ENCODE measurements around the gene FMNL3.

FMNL3 gene

DNA sequence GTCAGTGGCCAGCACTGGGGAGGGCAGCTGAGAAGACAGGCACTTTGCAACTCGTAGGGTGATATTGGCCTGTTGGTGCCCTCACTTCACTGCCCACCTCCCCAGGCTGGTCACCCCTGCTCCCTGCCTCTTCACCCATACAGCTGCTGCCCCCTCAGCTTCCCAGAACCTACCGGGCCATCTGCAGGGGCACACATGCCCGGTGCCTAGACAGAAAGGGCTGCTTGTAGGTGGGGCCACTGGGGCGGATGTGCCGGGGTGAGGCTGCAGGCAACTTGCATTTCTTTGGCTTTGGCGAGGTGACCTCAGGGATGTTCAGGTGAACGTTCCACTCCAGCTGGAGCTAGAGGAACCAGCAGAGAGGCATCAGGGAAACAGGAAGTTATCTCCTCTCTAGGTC lies 118.9 kb downstream of the FMNL3 start:
- DNase-seq, result no peak

DNA sequence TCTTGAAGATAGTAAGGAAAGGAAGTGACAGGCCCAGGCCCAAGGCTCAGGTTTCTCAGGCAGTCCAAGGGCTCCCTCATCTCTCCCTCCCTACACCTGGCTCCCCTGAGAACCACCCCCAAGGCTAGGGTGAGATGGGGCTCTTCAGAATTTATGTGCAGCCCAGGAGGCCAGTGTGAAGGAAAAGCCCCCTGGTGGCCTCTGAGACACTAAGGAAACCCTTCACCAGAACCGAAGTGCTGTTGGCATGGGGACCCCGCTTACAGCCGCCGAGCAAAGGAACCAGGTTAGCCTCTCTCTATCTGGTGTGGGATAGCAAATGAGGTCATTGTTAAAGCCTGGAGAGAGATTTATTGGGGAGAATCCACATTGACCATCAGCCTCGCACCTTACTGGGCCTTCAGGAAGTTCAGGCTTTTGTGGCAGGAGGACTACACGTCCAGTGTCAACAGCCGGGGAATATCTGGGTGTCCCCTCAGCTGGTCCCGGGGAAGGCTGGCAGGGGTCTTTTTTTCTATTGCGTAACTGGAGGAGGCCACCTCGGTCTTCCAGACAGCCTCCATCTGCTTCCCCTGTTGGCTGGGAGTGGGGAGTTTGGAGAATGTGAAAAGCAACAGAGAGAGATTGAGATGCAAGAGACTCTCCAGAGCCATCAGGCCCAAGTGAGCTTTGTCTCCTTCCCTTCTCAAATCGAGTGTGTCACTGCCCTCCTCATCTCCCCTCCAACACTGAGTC lies 119.9 kb downstream of the FMNL3 start:
- no peak for DNase-seq

All from activated CD4-positive, alpha-beta T cell treated with anti-CD3 and anti-CD28 coated beads, Interleukin-10, Interleukin-2, amounts not matched to agents 100 ng/mL and 50 ng/mL, durations not matched to agents 16 hours and 8 hours (primary cell).